MM.1S (cell line): Measurements from ENCODE around the gene SLC8A1.

ENCODE experiments used
- EZH2 ChIP-seq: fragments of 300-600 bp; sonication (generic); optimal IDR thresholded peaks from 2 replicates; pipeline ENCODE3; 2017; ENCODE audit warnings: low read depth, mild to moderate bottlenecking, antibody characterized with exemption, low read length, mixed read lengths
- EZH2phosphoT487 ChIP-seq: fragments of 300-600 bp; sonication (generic); IDR thresholded peaks from 2 replicates; pipeline ENCODE4 v1.6.1; 2018; ENCODE audit warnings: antibody characterized with exemption, low read length
- TF ChIP-seq, protein P1 (sequence below): fragments of 300-600 bp; sonication (generic); IDR thresholded peaks from 2 replicates; pipeline ENCODE4 v1.5.1; 2016; ENCODE audit warnings: antibody characterized with exemption, low read length, mixed read lengths

DNA sequence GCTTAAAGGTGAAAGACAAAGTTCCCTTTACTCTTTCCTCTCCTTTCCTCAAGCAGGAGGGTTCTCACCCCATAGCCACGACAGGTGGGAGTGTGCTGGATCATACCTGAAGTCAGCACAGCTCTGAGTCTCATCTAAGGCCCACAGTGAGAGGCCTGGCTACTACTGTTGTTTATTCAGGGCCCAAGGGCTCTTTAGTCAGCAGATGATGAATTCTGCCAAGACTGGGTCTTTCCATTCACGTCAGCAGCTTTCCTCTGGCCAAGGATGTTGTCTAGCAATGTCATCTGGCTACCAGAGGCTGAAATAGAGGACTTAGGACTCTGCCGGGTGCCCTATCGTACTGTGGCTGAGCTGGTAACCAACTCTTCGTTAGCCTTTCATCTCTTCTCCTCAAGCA lies 364.5 kb downstream of the SLC8A1 start:
- TF ChIP-seq, protein P1, sequence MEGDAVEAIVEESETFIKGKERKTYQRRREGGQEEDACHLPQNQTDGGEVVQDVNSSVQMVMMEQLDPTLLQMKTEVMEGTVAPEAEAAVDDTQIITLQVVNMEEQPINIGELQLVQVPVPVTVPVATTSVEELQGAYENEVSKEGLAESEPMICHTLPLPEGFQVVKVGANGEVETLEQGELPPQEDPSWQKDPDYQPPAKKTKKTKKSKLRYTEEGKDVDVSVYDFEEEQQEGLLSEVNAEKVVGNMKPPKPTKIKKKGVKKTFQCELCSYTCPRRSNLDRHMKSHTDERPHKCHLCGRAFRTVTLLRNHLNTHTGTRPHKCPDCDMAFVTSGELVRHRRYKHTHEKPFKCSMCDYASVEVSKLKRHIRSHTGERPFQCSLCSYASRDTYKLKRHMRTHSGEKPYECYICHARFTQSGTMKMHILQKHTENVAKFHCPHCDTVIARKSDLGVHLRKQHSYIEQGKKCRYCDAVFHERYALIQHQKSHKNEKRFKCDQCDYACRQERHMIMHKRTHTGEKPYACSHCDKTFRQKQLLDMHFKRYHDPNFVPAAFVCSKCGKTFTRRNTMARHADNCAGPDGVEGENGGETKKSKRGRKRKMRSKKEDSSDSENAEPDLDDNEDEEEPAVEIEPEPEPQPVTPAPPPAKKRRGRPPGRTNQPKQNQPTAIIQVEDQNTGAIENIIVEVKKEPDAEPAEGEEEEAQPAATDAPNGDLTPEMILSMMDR = no peak
- TF ChIP-seq EZH2phosphoT487 (no peak), EZH2 (no peak)
